GM12878 (cell line): Measurements from ENCODE around the gene ZNF226. TPM values are rescaled to one million over a fixed set of nuclear protein-coding genes. Genes with fewer than 3 reads are reported as not detected.

Experiments used
- CREB1 ChIP-seq: IDR thresholded peaks from 2 replicates; pipeline ENCODE4 v1.6.1; 2012; ENCODE audit warnings: low read depth, mild to moderate bottlenecking, inconsistent platforms
- EGR1 ChIP-seq, 2 experiments: IDR thresholded peaks; 1 replicate in 1 of 2; 2 replicates in 1 of 2; pipeline ENCODE4 v1.6.1; 2011 to 2012; ENCODE audit warnings: low read depth in 2 of 2, low read length in 2 of 2, borderline replicate concordance in 1 of 2, mild to moderate bottlenecking in 1 of 2, moderate library complexity in 1 of 2
- EZH2 ChIP-seq: IDR thresholded peaks from 2 replicates; pipeline ENCODE4 v1.6.1; 2012; ENCODE audit warnings: low read depth, mild to moderate bottlenecking, control low read depth, inconsistent platforms, low read length, borderline replicate concordance; ENCODE audit not compliant: control insufficient read depth
- IKZF1 ChIP-seq: fragments of 450-650 bp; conservative IDR thresholded peaks from 2 replicates; pipeline ENCODE4 v1.6.1; 2017; ENCODE audit warnings: antibody characterized with exemption, mild to moderate bottlenecking
- RB1 ChIP-seq: fragments of 450-650 bp; formaldehyde crosslinking; IDR thresholded peaks from 2 replicates; pipeline ENCODE4 v1.6.1; 2017; ENCODE audit warnings: mild to moderate bottlenecking, borderline replicate concordance
- RFX5 ChIP-seq: IDR thresholded peaks from 2 replicates; pipeline ENCODE4 v1.6.1; 2011; ENCODE audit warnings: low read depth, low read length, improper control_type of control experiment
- polyA plus RNA-seq, 11 experiments: library from polyadenylated mRNA; depleted of rRNA in 4 of 11; unstranded in 6 of 11; stranded (reverse) in 5 of 11; fragments of >200 nt; fragmentation: Nextera tagmentation in 4 of 11; fragmentation: Illumina TruSeq in 1 of 11; extraction: Ambion mirVana in 4 of 11; extraction: Trizol in 1 of 11; gene quantifications; 1 replicate in 1 of 11; 2 replicates in 10 of 11; pipeline versions ENCODE4 v1.2.1 to v1.2.3, GENCODE V29; 2011 to 2016; ENCODE audit warnings: inconsistent platforms in 2 of 11, missing spikeins in 2 of 11, low read depth in 1 of 11
- total RNA-seq, 4 experiments: library from RNA; depleted of rRNA in 3 of 4; stranded (reverse); fragments of >200 nt in 3 of 4; fragmentation: Illumina TruSeq in 1 of 4; extraction: Trizol in 1 of 4; gene quantifications; 2 replicates each; pipeline versions ENCODE4 v1.2.1 to v1.2.3, GENCODE V29; 2013 to 2021
- TF ChIP-seq, protein P1 (sequence below): fragments of 150-350 bp; IDR thresholded peaks from 2 replicates; pipeline ENCODE4 v1.6.1; 2016; ENCODE audit warnings: low read depth, low read length
- TF ChIP-seq, protein P2 (sequence below): fragments of 450-650 bp; IDR thresholded peaks from 2 replicates; pipeline ENCODE4 v1.6.1; 2016; ENCODE audit warnings: mild to moderate bottlenecking
- TF ChIP-seq, protein P3 (sequence below): fragments of 450-650 bp; IDR thresholded peaks from 2 replicates; pipeline ENCODE4 v1.6.1; 2017; ENCODE audit warnings: antibody characterized with exemption, mild to moderate bottlenecking, moderate library complexity
- TF ChIP-seq, protein P4 (sequence below): fragments of 150-350 bp; IDR thresholded peaks from 2 replicates; pipeline ENCODE4 v1.6.1; 2014; ENCODE audit warnings: mild to moderate bottlenecking, low read depth, low read length

Gene ZNF226
- total and polyA plus RNA-seq, 10 of the 15 experiments (the other 5 are each of a cell fraction or from before 2014, with no cell fraction given) = 13.7 to 35.3 (median 18.3) TPM

DNA sequence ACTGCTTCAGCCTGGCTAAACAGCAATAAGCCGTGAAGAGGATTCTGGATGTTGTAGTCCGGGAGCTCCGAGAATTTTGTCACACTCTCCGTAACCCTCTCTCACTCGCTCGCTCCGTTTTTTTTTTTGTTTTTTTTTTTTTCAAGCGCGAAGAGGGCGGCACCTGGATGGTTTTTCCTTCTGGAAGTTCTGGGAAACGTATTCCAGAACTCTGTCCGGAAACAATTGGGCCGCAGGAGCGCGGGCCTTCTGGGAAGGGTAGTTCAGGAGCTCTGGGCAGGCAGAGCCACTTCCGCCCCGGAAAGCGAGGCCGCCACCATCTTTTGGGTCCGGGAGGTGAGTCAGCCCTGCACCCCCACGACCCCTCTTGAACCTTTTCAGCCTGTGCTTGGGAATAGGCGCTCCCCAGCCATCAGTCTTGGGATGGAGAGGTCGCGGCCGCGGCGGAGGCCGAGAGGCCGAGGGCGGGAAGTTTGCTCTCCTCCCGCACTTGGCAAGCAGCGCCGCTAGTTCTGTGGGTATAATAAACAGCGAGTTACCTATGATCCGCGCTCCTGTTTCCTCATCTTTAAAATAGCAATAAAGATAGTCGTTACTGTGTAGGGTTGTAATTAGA is 47.5 kb downstream of the ZNF226 start, which contains the start of gene ZNF227 (continued):
- TF ChIP-seq, protein P1, sequence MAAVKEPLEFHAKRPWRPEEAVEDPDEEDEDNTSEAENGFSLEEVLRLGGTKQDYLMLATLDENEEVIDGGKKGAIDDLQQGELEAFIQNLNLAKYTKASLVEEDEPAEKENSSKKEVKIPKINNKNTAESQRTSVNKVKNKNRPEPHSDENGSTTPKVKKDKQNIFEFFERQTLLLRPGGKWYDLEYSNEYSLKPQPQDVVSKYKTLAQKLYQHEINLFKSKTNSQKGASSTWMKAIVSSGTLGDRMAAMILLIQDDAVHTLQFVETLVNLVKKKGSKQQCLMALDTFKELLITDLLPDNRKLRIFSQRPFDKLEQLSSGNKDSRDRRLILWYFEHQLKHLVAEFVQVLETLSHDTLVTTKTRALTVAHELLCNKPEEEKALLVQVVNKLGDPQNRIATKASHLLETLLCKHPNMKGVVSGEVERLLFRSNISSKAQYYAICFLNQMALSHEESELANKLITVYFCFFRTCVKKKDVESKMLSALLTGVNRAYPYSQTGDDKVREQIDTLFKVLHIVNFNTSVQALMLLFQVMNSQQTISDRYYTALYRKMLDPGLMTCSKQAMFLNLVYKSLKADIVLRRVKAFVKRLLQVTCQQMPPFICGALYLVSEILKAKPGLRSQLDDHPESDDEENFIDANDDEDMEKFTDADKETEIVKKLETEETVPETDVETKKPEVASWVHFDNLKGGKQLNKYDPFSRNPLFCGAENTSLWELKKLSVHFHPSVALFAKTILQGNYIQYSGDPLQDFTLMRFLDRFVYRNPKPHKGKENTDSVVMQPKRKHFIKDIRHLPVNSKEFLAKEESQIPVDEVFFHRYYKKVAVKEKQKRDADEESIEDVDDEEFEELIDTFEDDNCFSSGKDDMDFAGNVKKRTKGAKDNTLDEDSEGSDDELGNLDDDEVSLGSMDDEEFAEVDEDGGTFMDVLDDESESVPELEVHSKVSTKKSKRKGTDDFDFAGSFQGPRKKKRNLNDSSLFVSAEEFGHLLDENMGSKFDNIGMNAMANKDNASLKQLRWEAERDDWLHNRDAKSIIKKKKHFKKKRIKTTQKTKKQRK = 0 out of 2 replicates have a peak, but pooled peaks have one; percentile 27
- TF ChIP-seq, protein P2, sequence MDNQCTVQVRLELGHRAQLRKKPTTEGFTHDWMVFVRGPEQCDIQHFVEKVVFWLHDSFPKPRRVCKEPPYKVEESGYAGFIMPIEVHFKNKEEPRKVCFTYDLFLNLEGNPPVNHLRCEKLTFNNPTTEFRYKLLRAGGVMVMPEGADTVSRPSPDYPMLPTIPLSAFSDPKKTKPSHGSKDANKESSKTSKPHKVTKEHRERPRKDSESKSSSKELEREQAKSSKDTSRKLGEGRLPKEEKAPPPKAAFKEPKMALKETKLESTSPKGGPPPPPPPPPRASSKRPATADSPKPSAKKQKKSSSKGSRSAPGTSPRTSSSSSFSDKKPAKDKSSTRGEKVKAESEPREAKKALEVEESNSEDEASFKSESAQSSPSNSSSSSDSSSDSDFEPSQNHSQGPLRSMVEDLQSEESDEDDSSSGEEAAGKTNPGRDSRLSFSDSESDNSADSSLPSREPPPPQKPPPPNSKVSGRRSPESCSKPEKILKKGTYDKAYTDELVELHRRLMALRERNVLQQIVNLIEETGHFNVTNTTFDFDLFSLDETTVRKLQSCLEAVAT = peak; percentile 63; the same call in 1 of the 2 replicates
- TF ChIP-seq CREB1 = peak; percentile 32; the same call in 1 of the 2 replicates
- TF ChIP-seq EZH2 = no peak
- TF ChIP-seq IKZF1 = peak; percentile 98
- 0 out of 2 replicates have a peak, but pooled peaks have one; percentile 26 for TF ChIP-seq RFX5
- peak; percentile 87; the same call in 1 of the 2 replicates for TF ChIP-seq RB1
- TF ChIP-seq, protein P3, sequence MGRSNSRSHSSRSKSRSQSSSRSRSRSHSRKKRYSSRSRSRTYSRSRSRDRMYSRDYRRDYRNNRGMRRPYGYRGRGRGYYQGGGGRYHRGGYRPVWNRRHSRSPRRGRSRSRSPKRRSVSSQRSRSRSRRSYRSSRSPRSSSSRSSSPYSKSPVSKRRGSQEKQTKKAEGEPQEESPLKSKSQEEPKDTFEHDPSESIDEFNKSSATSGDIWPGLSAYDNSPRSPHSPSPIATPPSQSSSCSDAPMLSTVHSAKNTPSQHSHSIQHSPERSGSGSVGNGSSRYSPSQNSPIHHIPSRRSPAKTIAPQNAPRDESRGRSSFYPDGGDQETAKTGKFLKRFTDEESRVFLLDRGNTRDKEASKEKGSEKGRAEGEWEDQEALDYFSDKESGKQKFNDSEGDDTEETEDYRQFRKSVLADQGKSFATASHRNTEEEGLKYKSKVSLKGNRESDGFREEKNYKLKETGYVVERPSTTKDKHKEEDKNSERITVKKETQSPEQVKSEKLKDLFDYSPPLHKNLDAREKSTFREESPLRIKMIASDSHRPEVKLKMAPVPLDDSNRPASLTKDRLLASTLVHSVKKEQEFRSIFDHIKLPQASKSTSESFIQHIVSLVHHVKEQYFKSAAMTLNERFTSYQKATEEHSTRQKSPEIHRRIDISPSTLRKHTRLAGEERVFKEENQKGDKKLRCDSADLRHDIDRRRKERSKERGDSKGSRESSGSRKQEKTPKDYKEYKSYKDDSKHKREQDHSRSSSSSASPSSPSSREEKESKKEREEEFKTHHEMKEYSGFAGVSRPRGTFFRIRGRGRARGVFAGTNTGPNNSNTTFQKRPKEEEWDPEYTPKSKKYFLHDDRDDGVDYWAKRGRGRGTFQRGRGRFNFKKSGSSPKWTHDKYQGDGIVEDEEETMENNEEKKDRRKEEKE = no peak
- TF ChIP-seq EGR1 (IDR thresholded peaks at IDR 0.05; ENCODE audit: borderline replicate concordance in 1 of 2, low read depth in 2 of 2, low read length in 2 of 2) = 0 out of 3 replicates have a peak, but pooled peaks of 1 of the 2 experiments have one; percentile 35
- TF ChIP-seq, protein P4, sequence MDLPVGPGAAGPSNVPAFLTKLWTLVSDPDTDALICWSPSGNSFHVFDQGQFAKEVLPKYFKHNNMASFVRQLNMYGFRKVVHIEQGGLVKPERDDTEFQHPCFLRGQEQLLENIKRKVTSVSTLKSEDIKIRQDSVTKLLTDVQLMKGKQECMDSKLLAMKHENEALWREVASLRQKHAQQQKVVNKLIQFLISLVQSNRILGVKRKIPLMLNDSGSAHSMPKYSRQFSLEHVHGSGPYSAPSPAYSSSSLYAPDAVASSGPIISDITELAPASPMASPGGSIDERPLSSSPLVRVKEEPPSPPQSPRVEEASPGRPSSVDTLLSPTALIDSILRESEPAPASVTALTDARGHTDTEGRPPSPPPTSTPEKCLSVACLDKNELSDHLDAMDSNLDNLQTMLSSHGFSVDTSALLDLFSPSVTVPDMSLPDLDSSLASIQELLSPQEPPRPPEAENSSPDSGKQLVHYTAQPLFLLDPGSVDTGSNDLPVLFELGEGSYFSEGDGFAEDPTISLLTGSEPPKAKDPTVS = no peak
